HEK293 (cell line): Measurements from ENCODE around the gene ANKRD22.

Experiments
- ATF2 ChIP-seq: fragments of 450-650 bp; formaldehyde crosslinking; IDR thresholded peaks from 2 replicates; pipeline ENCODE4 v1.5.1; 2016; ENCODE audit warnings: missing biosample characterization, missing genetic modification characterization, low read depth
- CTCF ChIP-seq: fragments of 450-650 bp; formaldehyde crosslinking; IDR thresholded peaks from 2 replicates; pipeline ENCODE4 v1.5.1; 2016; ENCODE audit warnings: missing biosample characterization, missing genetic modification characterization
- PRDM10 ChIP-seq: fragments of 450-650 bp; formaldehyde crosslinking; IDR thresholded peaks from 2 replicates; pipeline ENCODE4 v1.5.1; 2016; ENCODE audit warnings: missing biosample characterization, missing genetic modification characterization
- TCF7L2 ChIP-seq: IDR thresholded peaks from 2 replicates; pipeline ENCODE4 v1.6.1; 2011; ENCODE audit warnings: low read depth, mild to moderate bottlenecking, inconsistent platforms, low read length, moderate library complexity, borderline replicate concordance
- ZBTB8A ChIP-seq: fragments of 450-650 bp; formaldehyde crosslinking; IDR thresholded peaks from 2 replicates; pipeline ENCODE4 v1.5.1; 2016; ENCODE audit warnings: missing biosample characterization, missing genetic modification characterization
- ZNF175 ChIP-seq: fragments of 450-650 bp; formaldehyde crosslinking; IDR thresholded peaks from 2 replicates; pipeline ENCODE4 v1.5.1; 2016; ENCODE audit warnings: missing biosample characterization, missing genetic modification characterization
- ZNF416 ChIP-seq: fragments of 450-650 bp; formaldehyde crosslinking; IDR thresholded peaks from 2 replicates; pipeline ENCODE4 v1.5.1; 2016; ENCODE audit warnings: missing biosample characterization, missing genetic modification characterization
- ZNF658 ChIP-seq: fragments of 450-650 bp; formaldehyde crosslinking; IDR thresholded peaks from 2 replicates; pipeline ENCODE4; 2016; ENCODE audit warnings: missing biosample characterization, missing genetic modification characterization
- ZSCAN18 ChIP-seq: fragments of 450-650 bp; formaldehyde crosslinking; IDR thresholded peaks from 2 replicates; pipeline ENCODE4 v1.5.1; 2016; ENCODE audit warnings: missing biosample characterization, missing genetic modification characterization
- ZSCAN30 ChIP-seq: fragments of 450-650 bp; IDR thresholded peaks from 2 replicates; pipeline ENCODE4 v1.5.1; 2018; ENCODE audit warnings: missing biosample characterization, mild to moderate bottlenecking, missing genetic modification characterization, moderate library complexity

GRCh38 chr10:88877298-88877697 is 25.7 kb upstream of the ANKRD22 start:
- TF ChIP-seq ZNF658 = no peak
- no peak for TF ChIP-seq ZBTB8A (tag by site-specific recombination)
- no peak for TF ChIP-seq ATF2
- no peak for TF ChIP-seq ZSCAN30
- no peak for TF ChIP-seq CTCF (tag by site-specific recombination)
- TF ChIP-seq ZNF175 = no peak
- TF ChIP-seq ZSCAN18 (tag by site-specific recombination) = no peak
- TF ChIP-seq PRDM10 (tag by site-specific recombination) = no peak
- TF ChIP-seq TCF7L2 = no peak
- no peak for TF ChIP-seq ZNF416
